Peyer's patch (tissue), 4 donors: ENCODE data around the gene UACA. TPM values are rescaled to one million over a fixed set of nuclear protein-coding genes. Genes with fewer than 3 reads are reported as not detected.
"Not testable (repeated sequence)": the region's sequence is repeated elsewhere in the genome, so short reads cannot be mapped to it uniquely, and the experiment has no call there.

Source experiments
- DNase-seq, 3 donors: peaks; one replicate each; pipeline ENCODE4 v3.0.0-alpha.2; 2017 to 2019
- H3K27ac ChIP-seq, 4 donors: fragments of 200-600 bp; sonication (generic); one replicate each; pipeline ENCODE4 v1.5.1; 2016 to 2019
- H3K27me3 ChIP-seq, 2 donors: fragments of 200-600 bp; sonication (generic); one replicate each; pipeline ENCODE4 v1.5.1; 2019
- H3K36me3 ChIP-seq, 3 donors: fragments of 200-600 bp; sonication (generic); one replicate each; pipeline ENCODE4 v1.5.1; 2016 to 2019
- H3K4me1 ChIP-seq, 4 donors: fragments of 200-600 bp; sonication (generic); one replicate each; pipeline ENCODE4 v1.5.1; 2016 to 2019
- H3K4me3 ChIP-seq, 4 donors: fragments of 200-600 bp; sonication (generic); 1 replicate in 3 of 4; 2 replicates in 1 of 4; pipeline ENCODE4 v1.5.1; 2016 to 2019; ENCODE audit warnings: mild to moderate bottlenecking in 1 of 4
- H3K9me3 ChIP-seq, 4 donors: fragments of 200-600 bp; sonication (generic); one replicate each; pipeline ENCODE4 v1.5.1; 2016 to 2019; ENCODE audit warnings: mild to moderate bottlenecking in 1 of 4
- CTCF ChIP-seq, 6 experiments: fragments of 450-650 bp in 4 of 6; fragments of 200-600 bp in 2 of 6; sonication (generic) in 1 of 6; IDR thresholded peaks; one replicate each; pipeline ENCODE4 v1.5.1; 2017 to 2019; ENCODE audit warnings: antibody characterized with exemption in 6 of 6, mild to moderate bottlenecking in 3 of 6, moderate library complexity in 1 of 6
- POLR2A ChIP-seq, 2 donors: fragments of 450-650 bp; IDR thresholded peaks; one replicate each; pipeline ENCODE4 v1.5.1; 2017; ENCODE audit warnings: antibody characterized with exemption in 2 of 2, mild to moderate bottlenecking in 2 of 2, moderate library complexity in 2 of 2
- total RNA-seq, 4 donors: library from RNA; depleted of rRNA; stranded (reverse); fragments of >200 nt; gene quantifications; one replicate each; pipeline ENCODE4 v1.1.0, GENCODE V29; 2016

UACA gene
- total RNA-seq, 4 donors from 2014 or later = 41.8 to 59.1 (median 46.9) TPM

- peaks cover 0 to 15% (median 4%) of the 10 kb centered on the region in 4 donors for H3K4me1 ChIP-seq
- H3K4me3 ChIP-seq = no peak overlapping the region
- no peak for DNase-seq
- no peak overlapping the region for H3K27ac ChIP-seq
- no peaks in the 10 kb centered on the region for H3K9me3 ChIP-seq
- no peaks in the 10 kb centered on the region for H3K27me3 ChIP-seq
- H3K36me3 ChIP-seq = no peaks in the 10 kb centered on the region
- TF ChIP-seq POLR2A (IDR thresholded peaks at IDR 0.05) (no peak), CTCF (IDR thresholded peaks at IDR 0.05) (no peak)
Observed at GRCh38 chr15:70754862-70755261, 8.5 kb downstream of the UACA start.

DNA sequence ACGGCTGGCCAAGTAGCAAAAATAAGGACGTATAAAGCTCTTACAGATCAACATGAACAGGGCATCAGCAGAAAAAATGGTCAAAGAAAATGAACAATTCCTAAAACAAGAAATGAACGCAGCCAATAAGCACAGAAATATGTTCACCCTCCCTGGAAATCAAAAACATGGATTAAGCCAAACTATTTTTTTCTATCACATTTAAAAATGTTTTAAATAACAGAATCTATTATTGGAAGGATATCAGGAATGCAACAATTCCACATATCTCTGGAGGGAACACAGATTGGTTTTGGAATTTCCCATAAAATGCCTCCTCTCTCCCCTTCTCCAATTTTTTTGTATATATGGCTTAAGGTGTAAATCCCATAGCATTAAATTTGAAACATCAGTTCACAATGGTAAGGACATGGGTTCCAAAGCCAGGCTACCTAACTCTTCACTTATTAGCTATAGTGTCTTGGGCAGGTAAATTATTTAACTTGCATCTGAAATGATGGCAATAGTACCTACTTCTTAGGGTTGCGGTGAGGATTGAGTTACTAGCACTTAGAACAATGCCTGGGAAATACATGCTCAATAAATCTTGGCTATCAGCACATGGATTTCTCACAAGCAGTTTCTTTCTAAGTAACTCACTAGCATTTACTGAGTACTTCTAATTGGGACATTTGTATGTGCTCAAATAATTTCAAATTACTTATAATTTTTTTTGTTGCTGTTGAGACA, 10.1 kb downstream of the UACA start:
- no peaks in the 10 kb centered on the region for H3K27me3 ChIP-seq
- H3K36me3 ChIP-seq = no peaks in the 10 kb centered on the region
- no peak overlapping the region for H3K27ac ChIP-seq
- TF ChIP-seq POLR2A (IDR thresholded peaks at IDR 0.05) (no peak), CTCF (IDR thresholded peaks at IDR 0.05) (no peak)
- DNase-seq = no peak
- peaks cover 0 to 15% (median 4%) of the 10 kb centered on the region in 4 donors for H3K4me1 ChIP-seq
- H3K4me3 ChIP-seq = no peak overlapping the region
- H3K9me3 ChIP-seq = no peaks in the 10 kb centered on the region

DNA sequence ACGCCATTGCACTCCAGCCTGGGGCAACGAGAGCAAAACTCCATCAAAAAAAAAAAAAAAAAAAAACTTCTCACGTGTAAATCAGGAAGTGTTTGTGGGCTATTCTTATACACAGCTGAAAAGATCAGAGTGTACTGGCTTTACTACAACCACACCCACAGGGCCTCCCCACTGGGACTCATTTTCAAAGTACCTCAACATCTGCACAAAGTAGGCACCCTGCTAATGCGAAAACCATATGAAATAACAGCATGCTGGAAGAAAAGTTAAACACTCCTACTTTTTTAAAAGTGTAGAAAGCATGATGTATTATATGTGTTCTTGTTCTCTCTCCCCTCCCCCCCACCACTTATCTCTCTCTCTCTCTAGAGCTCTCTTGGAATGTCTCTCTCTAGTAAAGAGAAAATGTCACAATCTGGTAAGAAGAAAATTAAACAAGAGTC, 11.1 kb downstream of the UACA start:
- Histone ChIP-seq H3K4me1 (peaks cover 0 to 15% (median 4%) of the 10 kb centered on the region in 4 donors), H3K27ac (no peak overlapping the region), H3K4me3 (no peak overlapping the region), H3K36me3 (no peaks in the 10 kb centered on the region), H3K9me3 (no peaks in the 10 kb centered on the region), H3K27me3 (no peaks in the 10 kb centered on the region)
- DNase-seq = peak in 2 of 3 donors; percentile 33 to 76
- TF ChIP-seq CTCF (IDR thresholded peaks at IDR 0.05) = no peak
- no peak for TF ChIP-seq POLR2A (IDR thresholded peaks at IDR 0.05)

DNA sequence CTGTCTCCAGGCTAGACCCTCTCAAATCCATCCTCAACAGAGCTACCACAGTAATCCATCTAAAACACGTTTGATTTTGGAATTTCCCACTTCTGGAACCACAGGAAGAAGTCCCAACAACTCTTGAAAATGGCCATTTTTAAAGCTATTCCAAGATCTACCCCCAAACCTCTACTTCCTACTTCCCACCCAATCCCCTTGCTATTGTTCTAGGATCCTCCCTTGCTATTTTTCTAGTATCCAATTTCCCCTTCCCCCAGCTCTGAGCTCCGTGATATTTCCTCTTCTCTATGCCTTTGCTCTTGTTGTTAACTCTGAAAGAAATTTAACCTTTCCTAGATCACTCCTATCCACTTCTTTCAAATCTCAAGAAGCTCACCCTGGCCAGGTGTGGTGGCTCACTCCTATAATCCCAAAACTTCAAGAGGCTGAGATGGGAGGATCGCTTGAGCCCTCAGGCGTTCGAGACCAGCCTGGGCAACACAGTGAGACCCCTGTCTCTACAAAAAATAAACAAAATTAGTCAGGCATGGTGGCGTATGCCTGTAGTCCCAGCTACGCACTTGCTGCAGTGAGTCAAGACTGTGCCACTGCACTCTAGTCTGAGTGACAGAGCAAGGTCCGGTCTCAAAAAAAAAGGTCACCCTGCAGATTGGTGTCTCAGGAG, 13.0 kb downstream of the UACA start:
- H3K36me3 ChIP-seq = no peaks in the 10 kb centered on the region
- TF ChIP-seq CTCF (IDR thresholded peaks at IDR 0.05) (no peak), POLR2A (IDR thresholded peaks at IDR 0.05) (no peak)
- H3K27ac ChIP-seq = no peak overlapping the region
- DNase-seq = no peak
- H3K9me3 ChIP-seq = no peaks in the 10 kb centered on the region
- H3K4me3 ChIP-seq = no peak overlapping the region
- no peaks in the 10 kb centered on the region for H3K27me3 ChIP-seq
- H3K4me1 ChIP-seq = peaks cover 0 to 15% (median 4%) of the 10 kb centered on the region in 4 donors

DNA sequence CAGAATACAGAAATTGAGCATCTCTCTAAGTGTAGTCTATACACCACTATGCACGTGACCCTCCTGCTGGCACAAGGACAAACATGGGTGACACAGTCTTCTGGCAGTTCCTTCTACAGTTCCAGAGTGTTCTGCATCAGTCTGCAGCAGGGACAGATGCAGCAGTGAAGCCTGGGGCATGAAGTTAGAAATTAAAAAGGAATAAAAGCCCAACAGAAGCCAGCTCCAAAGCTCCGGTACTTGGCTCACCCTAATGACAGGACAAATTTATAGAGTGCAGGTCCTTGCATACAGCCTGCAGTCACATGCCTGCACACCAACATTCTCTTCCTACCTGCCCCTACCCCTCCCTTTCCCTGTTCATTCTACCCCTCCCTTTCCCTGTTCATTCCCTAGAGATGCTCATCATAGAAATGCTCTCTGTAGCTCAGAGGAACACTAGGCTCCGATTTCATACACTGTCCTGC, 15.0 kb downstream of the UACA start:
- DNase-seq = no peak
- Histone ChIP-seq H3K27ac (no peak overlapping the region), H3K4me1 (peaks cover 0 to 19% (median 4%) of the 10 kb centered on the region in 4 donors), H3K4me3 (no peak overlapping the region), H3K36me3 (no peaks in the 10 kb centered on the region), H3K9me3 (no peaks in the 10 kb centered on the region), H3K27me3 (no peaks in the 10 kb centered on the region)
- TF ChIP-seq CTCF (IDR thresholded peaks at IDR 0.05) = no peak

DNA sequence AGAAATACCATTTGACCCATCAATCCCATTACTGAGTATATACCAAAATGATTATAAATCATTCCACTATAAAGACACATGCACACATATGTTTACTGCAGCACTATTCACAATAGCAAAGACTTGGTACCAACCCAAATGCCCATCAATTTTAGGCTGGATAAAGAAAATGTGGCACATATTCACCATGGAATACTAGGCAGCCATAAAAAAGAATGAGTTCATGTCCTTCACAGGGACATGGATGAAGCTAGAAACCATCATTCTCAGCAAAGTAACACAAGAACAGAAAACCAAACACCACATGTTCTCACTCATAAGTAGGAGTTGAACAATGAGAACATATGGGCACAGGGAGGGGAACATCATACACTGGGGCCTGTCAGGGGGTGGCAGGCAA, 16.8 kb downstream of the UACA start:
- not testable (repeated sequence) for H3K4me3 ChIP-seq, DNase-seq, H3K9me3 ChIP-seq, H3K36me3 ChIP-seq, H3K27ac ChIP-seq, H3K27me3 ChIP-seq
- peaks cover 0 to 15% (median 0%) of the 10 kb centered on the region in 4 donors for H3K4me1 ChIP-seq
